GM12878 (cell line): ENCODE data around the gene TP63. TPM values are rescaled to one million over a fixed set of nuclear protein-coding genes. Genes with fewer than 3 reads are reported as not detected.
A peak's percentile ranks its signal among the peaks of the same experiment; 100 is the strongest.

ENCODE experiments used
- BHLHE40 ChIP-seq, 2 experiments: fragments of 450-650 bp in 1 of 2; IDR thresholded peaks; 2 replicates each; pipeline ENCODE4 v1.6.1; 2011 to 2017; ENCODE audit warnings: low read depth in 2 of 2, borderline replicate concordance in 1 of 2, improper control_type of control experiment in 1 of 2, low read length in 1 of 2, mild to moderate bottlenecking in 1 of 2
- CHD4 ChIP-seq: fragments of 200-600 bp; sonication (generic); IDR thresholded peaks from 2 replicates; pipeline ENCODE4 v1.6.1; 2016; ENCODE audit warnings: mild to moderate bottlenecking
- EP300 ChIP-seq, 2 experiments: fragments of 150-350 bp in 1 of 2; IDR thresholded peaks; 2 replicates each; pipeline ENCODE4 v1.6.1; 2011 to 2012; ENCODE audit warnings: low read depth in 2 of 2, low read length in 2 of 2, borderline replicate concordance in 1 of 2, improper control_type of control experiment in 1 of 2, inconsistent platforms in 1 of 2; ENCODE audit not compliant: control insufficient read depth in 1 of 2
- FOXK2 ChIP-seq: fragments of 450-650 bp; IDR thresholded peaks from 2 replicates; pipeline ENCODE4 v1.6.1; 2017; ENCODE audit warnings: mild to moderate bottlenecking, moderate library complexity
- HDAC6 ChIP-seq: fragments of 200-600 bp; sonication (generic); IDR thresholded peaks from one replicate; pipeline ENCODE4 v1.8.0; 2017; ENCODE audit warnings: antibody characterized with exemption; ENCODE audit not compliant: unreplicated experiment
- MEF2A ChIP-seq: IDR thresholded peaks from 2 replicates; pipeline ENCODE4 v1.6.1; 2011; ENCODE audit warnings: low read depth, mild to moderate bottlenecking, low read length, moderate library complexity; ENCODE audit not compliant: insufficient read depth
- NRF1 ChIP-seq: conservative IDR thresholded peaks from 2 replicates; pipeline ENCODE4 v1.6.1; 2011; ENCODE audit warnings: mild to moderate bottlenecking, low read depth, low read length, improper control_type of control experiment
- RAD21 ChIP-seq: IDR thresholded peaks from 2 replicates; pipeline ENCODE4 v1.6.1; 2011; ENCODE audit warnings: mild to moderate bottlenecking, low read depth, low read length, moderate library complexity; ENCODE audit not compliant: insufficient read depth
- RFX5 ChIP-seq: IDR thresholded peaks from 2 replicates; pipeline ENCODE4 v1.6.1; 2011; ENCODE audit warnings: low read depth, low read length, improper control_type of control experiment
- SIN3A ChIP-seq: IDR thresholded peaks from 2 replicates; pipeline ENCODE4 v1.6.1; 2012; ENCODE audit warnings: low read depth, low read length, improper control_type of control experiment
- SMC3 ChIP-seq: IDR thresholded peaks from 2 replicates; pipeline ENCODE4 v1.6.1; 2011; ENCODE audit warnings: low read length, improper control_type of control experiment, borderline replicate concordance
- SP1 ChIP-seq: IDR thresholded peaks from one replicate; pipeline ENCODE4 v1.6.1; 2011; ENCODE audit warnings: low read depth, low read length
- SPI1 ChIP-seq: IDR thresholded peaks from 2 replicates; pipeline ENCODE4 v1.6.1; 2011; ENCODE audit warnings: low read depth, mild to moderate bottlenecking, low read length, moderate library complexity, borderline replicate concordance; ENCODE audit not compliant: insufficient read depth
- SUPT20H ChIP-seq: IDR thresholded peaks from 2 replicates; pipeline ENCODE4 v1.6.1; 2011; ENCODE audit warnings: low read depth, mild to moderate bottlenecking, low read length, moderate library complexity, borderline replicate concordance; ENCODE audit not compliant: control insufficient read depth
- YBX1 ChIP-seq: fragments of 450-650 bp; IDR thresholded peaks from 2 replicates; pipeline ENCODE4 v1.6.1; 2016; ENCODE audit warnings: antibody characterized with exemption
- polyA plus RNA-seq, 11 experiments: library from polyadenylated mRNA; depleted of rRNA in 4 of 11; unstranded in 6 of 11; stranded (reverse) in 5 of 11; fragments of >200 nt; fragmentation: Nextera tagmentation in 4 of 11; fragmentation: Illumina TruSeq in 1 of 11; extraction: Ambion mirVana in 4 of 11; extraction: Trizol in 1 of 11; gene quantifications; 1 replicate in 1 of 11; 2 replicates in 10 of 11; pipeline versions ENCODE4 v1.2.1 to v1.2.3, GENCODE V29; 2011 to 2016; ENCODE audit warnings: inconsistent platforms in 2 of 11, missing spikeins in 2 of 11, low read depth in 1 of 11
- total RNA-seq, 4 experiments: library from RNA; depleted of rRNA in 3 of 4; stranded (reverse); fragments of >200 nt in 3 of 4; fragmentation: Illumina TruSeq in 1 of 4; extraction: Trizol in 1 of 4; gene quantifications; 2 replicates each; pipeline versions ENCODE4 v1.2.1 to v1.2.3, GENCODE V29; 2013 to 2021
- TF ChIP-seq, protein P1 (sequence below): fragments of 450-650 bp; IDR thresholded peaks from 2 replicates; pipeline ENCODE4 v1.6.1; 2018; ENCODE audit warnings: borderline replicate concordance, mild to moderate bottlenecking; ENCODE audit not compliant: partially characterized antibody
- TF ChIP-seq, protein P2 (sequence below): fragments of 450-650 bp; IDR thresholded peaks from 2 replicates; pipeline ENCODE4 v1.6.1; 2017; ENCODE audit warnings: mild to moderate bottlenecking
- TF ChIP-seq, protein P3 (sequence below): fragments of 450-650 bp; formaldehyde crosslinking; IDR thresholded peaks from 2 replicates; pipeline ENCODE4 v1.4.0; 2022; ENCODE audit warnings: mild to moderate bottlenecking, moderate library complexity
- TF ChIP-seq, protein P4 (sequence below): IDR thresholded peaks from 2 replicates; pipeline ENCODE4 v1.6.1; 2011; ENCODE audit warnings: mild to moderate bottlenecking, low read depth, low read length, moderate library complexity; ENCODE audit not compliant: insufficient replicate concordance
- TF ChIP-seq, protein P5 (sequence below): fragments of 450-650 bp; IDR thresholded peaks from 2 replicates; pipeline ENCODE4 v1.6.1; 2016; ENCODE audit warnings: mild to moderate bottlenecking

Gene TP63
- total and polyA plus RNA-seq, 10 of the 15 experiments (the other 5 are each of a cell fraction or from before 2014, with no cell fraction given), result 1.4 to 10.8 (median 6.2) TPM

DNA sequence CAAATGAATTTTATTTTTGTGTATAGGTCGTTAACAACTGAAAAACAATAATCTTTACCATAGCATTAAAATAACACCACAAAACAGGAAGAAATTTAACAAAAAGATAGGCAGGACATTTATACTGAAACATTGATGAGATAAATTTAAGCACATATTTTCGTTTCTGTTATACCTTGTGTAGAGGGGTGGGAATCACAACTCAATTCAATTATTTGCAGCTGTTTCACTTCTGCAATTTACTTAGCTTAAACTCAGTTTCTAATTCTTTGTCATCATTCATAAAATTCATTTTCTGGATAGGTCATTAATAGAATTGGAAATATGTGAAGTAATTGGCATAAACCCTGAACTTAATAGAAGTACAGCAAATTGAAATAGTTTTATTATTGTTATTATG, 42.3 kb downstream of the TP63 start (continued):
- TF ChIP-seq BHLHE40 (IDR thresholded peaks at IDR 0.05; ENCODE audit: borderline replicate concordance in 1 of 2, low read depth in 2 of 2, low read length in 1 of 2) (no peak), MEF2A (peak; percentile 81; the same call in 1 of the 2 replicates), SIN3A (no peak), YBX1 (no peak), RFX5 (no peak), HDAC6 (no peak), FOXK2 (no peak), SPI1 (peak; percentile 96), SMC3 (no peak), SUPT20H (no peak), CHD4 (no peak), RAD21 (no peak), EP300 (IDR thresholded peaks at IDR 0.05; ENCODE audit: borderline replicate concordance in 1 of 2, control insufficient read depth in 1 of 2, low read depth in 2 of 2, low read length in 2 of 2) (peak; percentile 62 to 72; a peak in 3 of 4 replicates), NRF1 (no peak), SP1 (no peak)
- TF ChIP-seq, protein P1, sequence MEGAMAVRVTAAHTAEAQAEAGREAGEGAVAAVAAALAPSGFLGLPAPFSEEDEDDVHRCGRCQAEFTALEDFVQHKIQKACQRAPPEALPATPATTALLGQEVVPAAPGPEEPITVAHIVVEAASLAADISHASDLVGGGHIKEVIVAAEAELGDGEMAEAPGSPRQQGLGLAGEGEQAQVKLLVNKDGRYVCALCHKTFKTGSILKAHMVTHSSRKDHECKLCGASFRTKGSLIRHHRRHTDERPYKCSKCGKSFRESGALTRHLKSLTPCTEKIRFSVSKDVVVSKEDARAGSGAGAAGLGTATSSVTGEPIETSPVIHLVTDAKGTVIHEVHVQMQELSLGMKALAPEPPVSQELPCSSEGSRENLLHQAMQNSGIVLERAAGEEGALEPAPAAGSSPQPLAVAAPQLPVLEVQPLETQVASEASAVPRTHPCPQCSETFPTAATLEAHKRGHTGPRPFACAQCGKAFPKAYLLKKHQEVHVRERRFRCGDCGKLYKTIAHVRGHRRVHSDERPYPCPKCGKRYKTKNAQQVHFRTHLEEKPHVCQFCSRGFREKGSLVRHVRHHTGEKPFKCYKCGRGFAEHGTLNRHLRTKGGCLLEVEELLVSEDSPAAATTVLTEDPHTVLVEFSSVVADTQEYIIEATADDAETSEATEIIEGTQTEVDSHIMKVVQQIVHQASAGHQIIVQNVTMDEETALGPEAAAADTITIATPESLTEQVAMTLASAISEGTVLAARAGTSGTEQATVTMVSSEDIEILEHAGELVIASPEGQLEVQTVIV, result no peak
- TF ChIP-seq, protein P2, sequence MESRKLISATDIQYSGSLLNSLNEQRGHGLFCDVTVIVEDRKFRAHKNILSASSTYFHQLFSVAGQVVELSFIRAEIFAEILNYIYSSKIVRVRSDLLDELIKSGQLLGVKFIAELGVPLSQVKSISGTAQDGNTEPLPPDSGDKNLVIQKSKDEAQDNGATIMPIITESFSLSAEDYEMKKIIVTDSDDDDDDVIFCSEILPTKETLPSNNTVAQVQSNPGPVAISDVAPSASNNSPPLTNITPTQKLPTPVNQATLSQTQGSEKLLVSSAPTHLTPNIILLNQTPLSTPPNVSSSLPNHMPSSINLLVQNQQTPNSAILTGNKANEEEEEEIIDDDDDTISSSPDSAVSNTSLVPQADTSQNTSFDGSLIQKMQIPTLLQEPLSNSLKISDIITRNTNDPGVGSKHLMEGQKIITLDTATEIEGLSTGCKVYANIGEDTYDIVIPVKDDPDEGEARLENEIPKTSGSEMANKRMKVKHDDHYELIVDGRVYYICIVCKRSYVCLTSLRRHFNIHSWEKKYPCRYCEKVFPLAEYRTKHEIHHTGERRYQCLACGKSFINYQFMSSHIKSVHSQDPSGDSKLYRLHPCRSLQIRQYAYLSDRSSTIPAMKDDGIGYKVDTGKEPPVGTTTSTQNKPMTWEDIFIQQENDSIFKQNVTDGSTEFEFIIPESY, result no peak
- TF ChIP-seq, protein P3, sequence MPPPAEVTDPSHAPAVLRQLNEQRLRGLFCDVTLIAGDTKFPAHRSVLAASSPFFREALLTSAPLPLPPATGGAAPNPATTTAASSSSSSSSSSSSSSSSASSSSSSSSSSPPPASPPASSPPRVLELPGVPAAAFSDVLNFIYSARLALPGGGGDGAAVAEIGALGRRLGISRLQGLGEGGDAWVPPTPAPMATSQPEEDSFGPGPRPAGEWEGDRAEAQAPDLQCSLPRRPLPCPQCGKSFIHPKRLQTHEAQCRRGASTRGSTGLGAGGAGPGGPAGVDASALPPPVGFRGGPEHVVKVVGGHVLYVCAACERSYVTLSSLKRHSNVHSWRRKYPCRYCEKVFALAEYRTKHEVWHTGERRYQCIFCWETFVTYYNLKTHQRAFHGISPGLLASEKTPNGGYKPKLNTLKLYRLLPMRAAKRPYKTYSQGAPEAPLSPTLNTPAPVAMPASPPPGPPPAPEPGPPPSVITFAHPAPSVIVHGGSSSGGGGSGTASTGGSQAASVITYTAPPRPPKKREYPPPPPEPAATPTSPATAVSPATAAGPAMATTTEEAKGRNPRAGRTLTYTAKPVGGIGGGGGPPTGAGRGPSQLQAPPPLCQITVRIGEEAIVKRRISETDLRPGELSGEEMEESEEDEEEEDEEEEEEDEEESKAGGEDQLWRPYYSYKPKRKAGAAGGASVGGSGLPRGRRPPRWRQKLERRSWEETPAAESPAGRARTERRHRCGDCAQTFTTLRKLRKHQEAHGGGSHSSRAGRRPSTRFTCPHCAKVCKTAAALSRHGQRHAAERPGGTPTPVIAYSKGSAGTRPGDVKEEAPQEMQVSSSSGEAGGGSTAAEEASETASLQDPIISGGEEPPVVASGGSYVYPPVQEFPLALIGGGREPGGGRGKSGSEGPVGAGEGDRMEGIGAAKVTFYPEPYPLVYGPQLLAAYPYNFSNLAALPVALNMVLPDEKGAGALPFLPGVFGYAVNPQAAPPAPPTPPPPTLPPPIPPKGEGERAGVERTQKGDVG, result no peak
- TF ChIP-seq, protein P4, sequence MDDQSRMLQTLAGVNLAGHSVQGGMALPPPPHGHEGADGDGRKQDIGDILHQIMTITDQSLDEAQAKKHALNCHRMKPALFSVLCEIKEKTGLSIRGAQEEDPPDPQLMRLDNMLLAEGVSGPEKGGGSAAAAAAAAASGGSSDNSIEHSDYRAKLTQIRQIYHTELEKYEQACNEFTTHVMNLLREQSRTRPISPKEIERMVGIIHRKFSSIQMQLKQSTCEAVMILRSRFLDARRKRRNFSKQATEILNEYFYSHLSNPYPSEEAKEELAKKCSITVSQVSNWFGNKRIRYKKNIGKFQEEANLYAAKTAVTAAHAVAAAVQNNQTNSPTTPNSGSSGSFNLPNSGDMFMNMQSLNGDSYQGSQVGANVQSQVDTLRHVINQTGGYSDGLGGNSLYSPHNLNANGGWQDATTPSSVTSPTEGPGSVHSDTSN, result no peak
- TF ChIP-seq, protein P5, sequence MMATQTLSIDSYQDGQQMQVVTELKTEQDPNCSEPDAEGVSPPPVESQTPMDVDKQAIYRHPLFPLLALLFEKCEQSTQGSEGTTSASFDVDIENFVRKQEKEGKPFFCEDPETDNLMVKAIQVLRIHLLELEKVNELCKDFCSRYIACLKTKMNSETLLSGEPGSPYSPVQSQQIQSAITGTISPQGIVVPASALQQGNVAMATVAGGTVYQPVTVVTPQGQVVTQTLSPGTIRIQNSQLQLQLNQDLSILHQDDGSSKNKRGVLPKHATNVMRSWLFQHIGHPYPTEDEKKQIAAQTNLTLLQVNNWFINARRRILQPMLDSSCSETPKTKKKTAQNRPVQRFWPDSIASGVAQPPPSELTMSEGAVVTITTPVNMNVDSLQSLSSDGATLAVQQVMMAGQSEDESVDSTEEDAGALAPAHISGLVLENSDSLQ, result no peak
